Left colon (tissue), 2 donors: Measurements from ENCODE around the gene ITPKB. TPM values are rescaled to one million over a fixed set of nuclear protein-coding genes. Genes with fewer than 3 reads are reported as not detected.
"Not testable (repeated sequence)": the region's sequence is repeated elsewhere in the genome, so short reads cannot be mapped to it uniquely, and the experiment has no call there.

Source experiments
- ATAC-seq: fragments of 200-7000 bp; cut with Tn5 transposase; one replicate; pipeline ENCODE4 v1.9.1; 2020; ENCODE audit warnings: mild to moderate bottlenecking, moderate library complexity
- DNase-seq, 2 donors: peaks; one replicate each; pipeline ENCODE4 v3.0.0-alpha.2; 2020
- intact Hi-C, 2 donors: fragments of 100-400 bp; cut with DNase I in 1 of 2; cut with micrococcal nuclease in 1 of 2; formaldehyde crosslinking; loops; one replicate each; pipeline versions ENCODE4 v1.11.2 to v1.14.0; 2022; cut with DNase I, micrococcal nuclease
- long read RNA-seq: library from polyadenylated mRNA; unstranded; transcript quantifications from one replicate; pipeline ENCODE4 v2.0.0, GENCODE V29; 2021
- total RNA-seq, 2 donors: library from RNA; stranded (reverse); fragmentation: NEBNext Ultra II Directional; extraction: Animal tissue kit (Norgen Biotek cat#: 25700); gene quantifications; one replicate each; pipeline ENCODE4 v1.2.1, GENCODE V29; 2021
- donor health status: DM: no; HTN: no; CAD: no.
- donor health status: DM: yes; HTN: yes; CAD: no.

ITPKB gene
- total RNA-seq = 10 to 100 TPM in 1 of 2 donors, 1 to 10 TPM in 1; 9.7 to 20.9 TPM
- long read RNA-seq, full-length matches to known transcripts = 2 of 6 reads
- long read RNA-seq, partial matches to known transcripts = 2 of 6 reads
- long read RNA-seq, other reads (novel, unspliced or antisense) = 2 of 6 reads

- intact Hi-C loops = loop anchor here in 1 of 2 donors (5.0 to 10.0 kb wide), 2 partner anchors 86 to 92 kb away; no protein-coding TSS in a partner anchor
- peak; percentile 67 to 73 for DNase-seq
- ATAC-seq = peak; percentile 66
These were observed at the start of gene ITPKB for GRCh38 chr1:226738995-226739695. Gene ITPKB, minus strand, starts transcription at chr1:226739282. Its CDS starts 1,824 bp downstream, at chr1:226737458.

GRCh38 chr1:226787638-226788037, 48.6 kb upstream of the ITPKB start:
- intact Hi-C loops = no loop called here
- no peak for ATAC-seq
- no peak for DNase-seq

- no peak for ATAC-seq
- DNase-seq = no peak
- intact Hi-C loops = no loop called here
These were observed 48.0 kb upstream of the ITPKB start for GRCh38 chr1:226787071-226787470.

- intact Hi-C loops = no loop called here
- no peak for DNase-seq
- no peak for ATAC-seq
These were observed 47.5 kb upstream of the ITPKB start for GRCh38 chr1:226786550-226786949.

- DNase-seq (no peak), ATAC-seq (no peak)
- intact Hi-C loops = no loop called here
These were observed 46.7 kb upstream of the ITPKB start for GRCh38 chr1:226785805-226786204.

- intact Hi-C loops = no loop called here
- ATAC-seq = no peak
- peak in 1 of 2 donors; percentile 28 for DNase-seq
These were observed 45.3 kb upstream of the ITPKB start for GRCh38 chr1:226784081-226785049.

- DNase-seq (no peak), ATAC-seq (no peak)
- intact Hi-C loops = no loop called here
These were observed 43.9 kb upstream of the ITPKB start for GRCh38 chr1:226782845-226783601.

GRCh38 chr1:226781937-226782609, 43.0 kb upstream of the ITPKB start:
- ATAC-seq (no peak), DNase-seq (no peak)
- intact Hi-C loops = no loop called here

- DNase-seq (peak; percentile 49 to 66), ATAC-seq (peak; percentile 95)
- intact Hi-C loops = no loop called here
These were observed 40.5 kb upstream of the ITPKB start for GRCh38 chr1:226779561-226779960.

GRCh38 chr1:226778657-226779058, 39.6 kb upstream of the ITPKB start:
- DNase-seq = peak; percentile 18 to 71
- peak; percentile 77 for ATAC-seq
- intact Hi-C loops = no loop called here

GRCh38 chr1:226776975-226777374, 37.9 kb upstream of the ITPKB start:
- DNase-seq (no peak), ATAC-seq (no peak)
- intact Hi-C loops = no loop called here

GRCh38 chr1:226776066-226776465, 37.0 kb upstream of the ITPKB start:
- intact Hi-C loops = no loop called here
- DNase-seq = no peak
- no peak for ATAC-seq

GRCh38 chr1:226772446-226773139, 33.5 kb upstream of the ITPKB start:
- DNase-seq (no peak), ATAC-seq (no peak)
- intact Hi-C loops = no loop called here

GRCh38 chr1:226767170-226767569, 28.1 kb upstream of the ITPKB start:
- intact Hi-C loops, DNase-seq, ATAC-seq: not testable (repeated sequence)

- intact Hi-C loops = no loop called here
These were observed 27.5 kb upstream of the ITPKB start for GRCh38 chr1:226766565-226766964.

GRCh38 chr1:226764533-226764932, 25.5 kb upstream of the ITPKB start:
- intact Hi-C loops = no loop called here
- DNase-seq (no peak), ATAC-seq (no peak)

More at GRCh38 chr1:226766565-226766964, 27.5 kb upstream of the ITPKB start:
- ATAC-seq = no peak
- DNase-seq = no peak

- ATAC-seq = no peak
- intact Hi-C loops = no loop called here
- no peak for DNase-seq
These were observed 24.8 kb upstream of the ITPKB start for GRCh38 chr1:226763905-226764264.
